GM23338 (cell line): ENCODE results near the gene PARVB. TPM values are rescaled to one million over a fixed set of nuclear protein-coding genes. Genes with fewer than 3 reads are reported as not detected.

ENCODE experiments used
- ATAC-seq: fragments of 200-7000 bp; cut with Tn5 transposase; 3 replicates; pipeline ENCODE4 v1.9.1; 2020
- DNase-seq: peaks from one replicate; pipeline ENCODE4 v3.0.0-alpha.2; 2015; ENCODE audit warnings: low spot score
- H2AFZ ChIP-seq: fragments of 200-600 bp; sonication (generic); 2 replicates; pipeline ENCODE4 v1.8.0; 2016; ENCODE audit warnings: antibody characterized with exemption, mild to moderate bottlenecking, moderate library complexity
- H3F3A ChIP-seq: fragments of 200-600 bp; sonication (generic); replicated peaks from 2 replicates; pipeline ENCODE4 v1.8.0; 2017; ENCODE audit warnings: antibody characterized with exemption, mixed run types, low read depth
- H3K27ac ChIP-seq: fragments of 200-600 bp; sonication (generic); 2 replicates; pipeline ENCODE4 v1.6.1; 2016; ENCODE audit warnings: low read depth
- H3K27me3 ChIP-seq: fragments of 200-600 bp; sonication (generic); 2 replicates; pipeline ENCODE4 v1.8.0; 2016; ENCODE audit warnings: mild to moderate bottlenecking, mixed run types, moderate library complexity; ENCODE audit not compliant: insufficient read depth
- H3K36me3 ChIP-seq: fragments of 200-600 bp; sonication (generic); 2 replicates; pipeline ENCODE4 v1.8.0; 2016; ENCODE audit warnings: mild to moderate bottlenecking; ENCODE audit not compliant: insufficient read depth
- H3K4me1 ChIP-seq: fragments of 200-600 bp; sonication (generic); 2 replicates; pipeline ENCODE4 v1.8.0; 2016; ENCODE audit warnings: mild to moderate bottlenecking, moderate library complexity; ENCODE audit not compliant: insufficient read depth
- H3K4me2 ChIP-seq: fragments of 200-600 bp; sonication (generic); 2 replicates; pipeline ENCODE4 v1.7.1; 2017; ENCODE audit warnings: mixed run types
- H3K4me3 ChIP-seq: fragments of 200-600 bp; sonication (generic); 2 replicates; pipeline ENCODE4 v1.6.1; 2016; ENCODE audit warnings: mixed run types
- H3K79me2 ChIP-seq: fragments of 200-600 bp; sonication (generic); replicated peaks from 2 replicates; pipeline ENCODE4 v1.8.0; 2017; ENCODE audit warnings: mild to moderate bottlenecking; ENCODE audit not compliant: insufficient read depth
- H3K9me2 ChIP-seq: fragments of 200-600 bp; sonication (generic); 2 replicates; pipeline ENCODE4 v1.8.0; 2017; ENCODE audit not compliant: insufficient read depth
- H4K20me1 ChIP-seq: fragments of 200-600 bp; sonication (generic); replicated peaks from 2 replicates; pipeline ENCODE4 v1.8.0; 2017; ENCODE audit warnings: mild to moderate bottlenecking; ENCODE audit not compliant: insufficient read depth
- H3K27ac Mint-ChIP-seq: 2 replicates; pipeline ENCODE4 v1.8.0; 2020; ENCODE audit warnings: inconsistent platforms, mild to moderate bottlenecking, moderate library complexity, mixed read lengths
- H3K27me3 Mint-ChIP-seq: 3 replicates; pipeline ENCODE4 v1.8.0; 2022; ENCODE audit warnings: low read depth, mild to moderate bottlenecking, moderate library complexity, mixed read lengths, inconsistent platforms; ENCODE audit not compliant: insufficient read depth, poor library complexity
- H3K36me3 Mint-ChIP-seq: 3 replicates; pipeline ENCODE4 v1.8.0; 2021; ENCODE audit warnings: low read depth, mild to moderate bottlenecking, inconsistent platforms, moderate library complexity, mixed read lengths
- H3K4me1 Mint-ChIP-seq: 3 replicates; pipeline ENCODE4 v1.8.0; 2020; ENCODE audit warnings: mild to moderate bottlenecking, inconsistent platforms, mixed read lengths
- H3K4me3 Mint-ChIP-seq: 3 replicates; pipeline ENCODE4 v1.8.0; 2021; ENCODE audit warnings: moderate library complexity, mild to moderate bottlenecking, inconsistent platforms, mixed read lengths
- H3K9me3 Mint-ChIP-seq: 3 replicates; pipeline ENCODE4 v1.8.0; 2020; ENCODE audit warnings: moderate library complexity, mild to moderate bottlenecking, inconsistent platforms, mixed read lengths
- CTCF ChIP-seq, 2 experiments: fragments of 200-600 bp in 1 of 2; sonication (generic) in 1 of 2; conservative IDR thresholded peaks; 2 replicates each; pipeline versions ENCODE4 v1.5.1 to v1.6.1; 2016 to 2017; ENCODE audit warnings: antibody characterized with exemption in 2 of 2, low read depth in 2 of 2, mild to moderate bottlenecking in 2 of 2, moderate library complexity in 1 of 2
- ETS1 ChIP-seq: IDR thresholded peaks from 2 replicates; pipeline ENCODE4 v1.6.1; 2016; ENCODE audit warnings: antibody characterized with exemption
- EZH2phosphoT487 ChIP-seq: fragments of 200-600 bp; sonication (generic); IDR thresholded peaks from one replicate; pipeline ENCODE4 v1.8.1; 2018; ENCODE audit warnings: antibody characterized with exemption; ENCODE audit not compliant: unreplicated experiment
- JUNB ChIP-seq: IDR thresholded peaks from one replicate; pipeline ENCODE4 v1.6.1; 2016; ENCODE audit warnings: antibody characterized with exemption; ENCODE audit not compliant: unreplicated experiment
- NANOG ChIP-seq: IDR thresholded peaks from 2 replicates; pipeline ENCODE4 v1.6.1; 2016; ENCODE audit warnings: antibody characterized with exemption, borderline replicate concordance
- ZNF462 ChIP-seq: fragments of 250-450 bp; sonication (Bioruptor Pico); IDR thresholded peaks from 2 replicates; pipeline ENCODE4 v1.5.0; 2020; ENCODE audit warnings: mild to moderate bottlenecking, moderate library complexity
- polyA plus RNA-seq: library from polyadenylated mRNA; unstranded; fragments of >200 nt; fragmentation: Nextera tagmentation; extraction: Ambion mirVana; gene quantifications from 2 replicates; pipeline ENCODE4 v1.2.1, GENCODE V29; 2016
- total RNA-seq: library from RNA; depleted of rRNA; stranded (reverse); fragments of >200 nt; shearing (Covaris generic); gene quantifications from 2 replicates; pipeline ENCODE4 v1.2.3, GENCODE V29; 2014

PARVB gene
- total and polyA plus RNA-seq, 2 experiments from 2014 or later = 4.3 to 7.7 TPM

GRCh38 chr22:43996981-43997265, 27.2 kb upstream of the PARVB start:
- H3K27me3 Mint-ChIP-seq = peaks cover 5% of the 10 kb centered on the region

GRCh38 chr22:43998679-43999264, 25.3 kb upstream of the PARVB start:
- H4K20me1 ChIP-seq = no peaks in the 10 kb centered on the region; the same call in none of the 2 replicates
- H3K36me3 Mint-ChIP-seq = peaks cover 40% of the 10 kb centered on the region
- 0 out of 2 replicates have a peak, but pooled peaks cover 3% of the 10 kb centered on the region for H3F3A ChIP-seq
- H3K9me3 Mint-ChIP-seq = no peaks in the 10 kb centered on the region
- no peak overlapping the region for H3K27ac Mint-ChIP-seq
- no peak overlapping the region for H3K27ac ChIP-seq
- H3K4me2 ChIP-seq = no peak overlapping the region
- H2AFZ ChIP-seq = no peak overlapping the region
- H3K4me3 Mint-ChIP-seq = no peak overlapping the region
- no peaks in the 10 kb centered on the region; the same call in 1 of the 2 replicates for H3K4me1 ChIP-seq
- ATAC-seq = no peak
- H3K9me2 ChIP-seq = no peaks in the 10 kb centered on the region
- H3K36me3 ChIP-seq = peaks cover 8% of the 10 kb centered on the region; the same call in 1 of the 2 replicates
- no peak for DNase-seq
- H3K79me2 ChIP-seq = 0 out of 2 replicates have a peak, but pooled peaks cover 3% of the 10 kb centered on the region
- no peaks in the 10 kb centered on the region for H3K27me3 ChIP-seq
- H3K27me3 Mint-ChIP-seq = peaks cover 5% of the 10 kb centered on the region
- H3K4me1 Mint-ChIP-seq = peaks cover 7% of the 10 kb centered on the region; the same call in 2 of the 3 replicates
- no peak overlapping the region for H3K4me3 ChIP-seq
- no peak for TF ChIP-seq JUNB
- no peak for TF ChIP-seq ETS1
- TF ChIP-seq ZNF462 (CRISPR knock-in tag) = no peak
- no peak for TF ChIP-seq CTCF (conservative IDR thresholded peaks at IDR 0.05; ENCODE audit: low read depth in 2 of 2)
- no peak for TF ChIP-seq NANOG

More at GRCh38 chr22:43996981-43997265, 27.2 kb upstream of the PARVB start:
- no peaks in the 10 kb centered on the region for H3K27me3 ChIP-seq
- H3K36me3 Mint-ChIP-seq = peaks cover 57% of the 10 kb centered on the region
- H3K4me3 ChIP-seq = no peak overlapping the region
- TF ChIP-seq CTCF (conservative IDR thresholded peaks at IDR 0.05; ENCODE audit: low read depth in 2 of 2) = peak in 1 of 2 experiments; percentile 21; a peak in 2 of 4 replicates
- TF ChIP-seq EZH2phosphoT487 = no peak
- H3K4me2 ChIP-seq = no peak overlapping the region
- peak; percentile 71 for DNase-seq
- H3K27ac ChIP-seq = no peak overlapping the region
- no peaks in the 10 kb centered on the region; the same call in none of the 2 replicates for H4K20me1 ChIP-seq
- H3K4me1 Mint-ChIP-seq = peaks cover 10% of the 10 kb centered on the region; the same call in 2 of the 3 replicates
- peaks cover 8% of the 10 kb centered on the region; the same call in 1 of the 2 replicates for H3K36me3 ChIP-seq
- no peak overlapping the region for H2AFZ ChIP-seq
- peak; percentile 65 for ATAC-seq
- H3K4me3 Mint-ChIP-seq = no peak overlapping the region
- no peaks in the 10 kb centered on the region for H3K9me3 Mint-ChIP-seq
- no peaks in the 10 kb centered on the region for H3K9me2 ChIP-seq
- no peaks in the 10 kb centered on the region for H3K4me1 ChIP-seq
- 0 out of 2 replicates have a peak, but pooled peaks cover 3% of the 10 kb centered on the region for H3K79me2 ChIP-seq
- H3K27ac Mint-ChIP-seq = 0 out of 2 replicates have a peak overlapping the region, but pooled peaks have one; percentile 56
- H3F3A ChIP-seq = 0 out of 2 replicates have a peak, but pooled peaks cover 7% of the 10 kb centered on the region
